ENCODE data around the gene PKP4. TPM values are rescaled to one million over a fixed set of nuclear protein-coding genes. Genes with fewer than 3 reads are reported as not detected.

PKP4 gene
- total and polyA plus RNA-seq, 9 of the 15 experiments (the other 6 are each of a cell fraction or from before 2014, with no cell fraction given), result 24.6 to 99.1 (median 74.0) TPM

GRCh38 chr2:158557752-158558151, 101.0 kb downstream of the PKP4 start (continued):
- no peak for TF ChIP-seq FOS (IDR thresholded peaks at IDR 0.05; ENCODE audit: extremely low read depth, insufficient read length)
- no peak for TF ChIP-seq RBM15 (IDR thresholded peaks at IDR 0.05; ENCODE audit: insufficient read depth, low read length)
- TF ChIP-seq ZBTB17 (CRISPR knock-in tag; IDR thresholded peaks at IDR 0.05), result no peak

GRCh38 chr2:158559252-158559651, 102.5 kb downstream of the PKP4 start:
- H3K9me3 ChIP-seq (replicated peaks; ENCODE audit: control insufficient read depth, insufficient read depth, low read depth, low read length), result no peaks in the 10 kb centered on the region
- peak; percentile 53 for ATAC-seq
- no peak overlapping the region for H3K27ac ChIP-seq (ENCODE audit: extremely low read depth, low read depth, low read length)
- CTCF ChIA-PET (ENCODE audit: low intra/inter-chr PET ratio), result no interaction called here
- in situ Hi-C loops (cut with MboI) (no loop called here), intact Hi-C loops (cut with micrococcal nuclease) (no loop called here)
- H3K4me2 ChIP-seq (ENCODE audit: insufficient read depth, low read length), result no peak overlapping the region
- no peaks in the 10 kb centered on the region for H3K4me1 ChIP-seq (replicated peaks in 1 of 2; ENCODE audit: control insufficient read depth in 2 of 2, insufficient read depth in 2 of 2, low read length in 2 of 2)
- 94% methylated on average over 4 of the region's 4 CpGs for WGBS (ENCODE audit: insufficient coverage, low coverage, missing lambda C conversion rate)
- no TSS peak for BruUV-seq (replicated peaks)
- no peaks in the 10 kb centered on the region for H3K27me3 ChIP-seq (ENCODE audit: control insufficient read depth in 2 of 2, insufficient read depth in 2 of 2, low read length in 2 of 2)
- no peaks in the 10 kb centered on the region for H3K9me1 ChIP-seq (ENCODE audit: control insufficient read depth, insufficient read depth, low read length)
- H3K79me2 ChIP-seq (ENCODE audit: control insufficient read depth, insufficient read depth, low read length), result no peaks in the 10 kb centered on the region
- no peak overlapping the region for H3K9ac ChIP-seq (ENCODE audit: insufficient read depth in 1 of 2, low read depth in 2 of 2, low read length in 2 of 2)
- no peak overlapping the region for H2AFZ ChIP-seq (ENCODE audit: low read depth, low read length)
- no peak for FAIRE-seq
- no peaks in the 10 kb centered on the region for H4K20me1 ChIP-seq (replicated peaks; ENCODE audit: control insufficient read depth, insufficient read depth, low read length)
- no peak for DNase-seq (ENCODE audit: extremely low read depth in 1 of 4, low spot score in 3 of 4)
- POLR2A ChIA-PET, result no interaction called here
- no peak overlapping the region for H3K4me3 ChIP-seq
- peaks cover 8% of the 10 kb centered on the region; the same call in 2 of the 3 replicates for H3K36me3 ChIP-seq (ENCODE audit: control insufficient read depth, insufficient read depth, low read length)
- TF ChIP-seq NCOA1 (IDR thresholded peaks at IDR 0.05; ENCODE audit: low read depth), result no peak
- TF ChIP-seq TARDBP (IDR thresholded peaks at IDR 0.05), result no peak
- TF ChIP-seq GTF2B (IDR thresholded peaks at IDR 0.05; ENCODE audit: extremely low read depth, insufficient read length), result no peak
- no peak for TF ChIP-seq MGA (IDR thresholded peaks at IDR 0.05)
- no peak for TF ChIP-seq NR4A1 (CRISPR knock-in tag; IDR thresholded peaks at IDR 0.05)
- no peak for TF ChIP-seq NR4A1 (tag; IDR thresholded peaks at IDR 0.05)
- no peak for TF ChIP-seq RAD21 (CRISPR knock-in tag; conservative IDR thresholded peaks at IDR 0.05 in 1 of 2, IDR thresholded peaks at IDR 0.05 in 1 of 2)
- no peak for TF ChIP-seq DDX20 (tag; IDR thresholded peaks at IDR 0.05; ENCODE audit: low read depth)
